C4-2B (cell line): ENCODE data around the gene AGO4.
"Not testable (repeated sequence)": the region's sequence is repeated elsewhere in the genome, so short reads cannot be mapped to it uniquely, and the experiment has no call there.

Experiments
- H3K27ac ChIP-seq: fragments of 450-650 bp; 2 replicates; pipeline ENCODE4 v1.5.1; 2017
- CTCF ChIP-seq: fragments of 450-650 bp; conservative IDR thresholded peaks from 2 replicates; pipeline ENCODE4 v1.5.1; 2017; ENCODE audit warnings: mild to moderate bottlenecking
- ZFX ChIP-seq: fragments of 450-650 bp; IDR thresholded peaks from 2 replicates; pipeline ENCODE4 v1.6.1; 2017

The AGO4 gene

GRCh38 chr1:35885961-35886558, 78.2 kb downstream of the AGO4 start:
- TF ChIP-seq ZFX (no peak), CTCF (no peak)
- no peak overlapping the region for H3K27ac ChIP-seq

GRCh38 chr1:35886577-35887431, 79.0 kb downstream of the AGO4 start:
- no peak overlapping the region for H3K27ac ChIP-seq
- TF ChIP-seq ZFX: no peak
- no peak for TF ChIP-seq CTCF

- TF ChIP-seq CTCF (no peak), ZFX (no peak)
- H3K27ac ChIP-seq: no peak overlapping the region
Measured at GRCh38 chr1:35887508-35887907, 79.7 kb downstream of the AGO4 start.

GRCh38 chr1:35888255-35888654, 80.4 kb downstream of the AGO4 start:
- no peak overlapping the region for H3K27ac ChIP-seq
- TF ChIP-seq ZFX (no peak), CTCF (no peak)

- H3K27ac ChIP-seq: not testable (repeated sequence)
Measured at GRCh38 chr1:35888981-35889380, 81.2 kb downstream of the AGO4 start.

GRCh38 chr1:35893051-35893879, 85.4 kb downstream of the AGO4 start:
- no peak overlapping the region for H3K27ac ChIP-seq
- TF ChIP-seq ZFX: no peak
- TF ChIP-seq CTCF: no peak

- TF ChIP-seq ZFX (no peak), CTCF (no peak)
- no peak overlapping the region for H3K27ac ChIP-seq
Measured at GRCh38 chr1:35894183-35894582, 86.4 kb downstream of the AGO4 start.
